Bone marrow (tissue), 2 donors: ENCODE measurements around the gene ZBTB21.
"Not testable (repeated sequence)": the region's sequence is repeated elsewhere in the genome, so short reads cannot be mapped to it uniquely, and the experiment has no call there.

Experiments
- DNase-seq, 2 donors: peaks; one replicate each; lab custom pipeline; 2025; lab: John Stamatoyannopoulos, UW

Gene ZBTB21

GRCh38 chr21:41966872-41967621 is 43.1 kb downstream of the ZBTB21 start:
- no peak for DNase-seq

GRCh38 chr21:41966041-41966833 is 43.9 kb downstream of the ZBTB21 start:
- DNase-seq = no peak

GRCh38 chr21:41965461-41966013 is 44.6 kb downstream of the ZBTB21 start:
- no peak for DNase-seq

GRCh38 chr21:41965045-41965444 is 45.1 kb downstream of the ZBTB21 start:
- no peak for DNase-seq

- no peak for DNase-seq
Measured at GRCh38 chr21:41964171-41964570, 46.0 kb downstream of the ZBTB21 start.

- no peak for DNase-seq
Measured at GRCh38 chr21:41962425-41962966, 47.7 kb downstream of the ZBTB21 start.

GRCh38 chr21:41961753-41962152 is 48.4 kb downstream of the ZBTB21 start:
- no peak for DNase-seq

- DNase-seq = no peak
Measured at GRCh38 chr21:41961282-41961701, 48.9 kb downstream of the ZBTB21 start.

GRCh38 chr21:41960386-41960785 is 49.8 kb downstream of the ZBTB21 start:
- no peak for DNase-seq

GRCh38 chr21:41959697-41960096 is 50.5 kb downstream of the ZBTB21 start:
- DNase-seq = not testable (repeated sequence)

- no peak for DNase-seq
Measured at GRCh38 chr21:41958886-41959563, 51.1 kb downstream of the ZBTB21 start.

GRCh38 chr21:41957991-41958766 is 52.0 kb downstream of the ZBTB21 start:
- DNase-seq = no peak

- peak in 1 of 2 donors; percentile 67 for DNase-seq
Measured at GRCh38 chr21:41956926-41957729, 53.0 kb downstream of the ZBTB21 start.

GRCh38 chr21:41955516-41955915 is 54.6 kb downstream of the ZBTB21 start:
- no peak for DNase-seq

- no peak for DNase-seq
Measured at GRCh38 chr21:41954654-41955499, 55.3 kb downstream of the ZBTB21 start.

GRCh38 chr21:41953831-41954653 is 56.1 kb downstream of the ZBTB21 start, which contains the start of gene C2CD2:
Gene C2CD2 (minus strand): TSS chr21:41954018. CDS start chr21:41953648, 370 bp downstream.
- no peak for DNase-seq

- DNase-seq = no peak
Measured at GRCh38 chr21:41953249-41953830, 56.8 kb downstream of the ZBTB21 start.
